Measurements from ENCODE around the gene DCAF4.

DNA sequence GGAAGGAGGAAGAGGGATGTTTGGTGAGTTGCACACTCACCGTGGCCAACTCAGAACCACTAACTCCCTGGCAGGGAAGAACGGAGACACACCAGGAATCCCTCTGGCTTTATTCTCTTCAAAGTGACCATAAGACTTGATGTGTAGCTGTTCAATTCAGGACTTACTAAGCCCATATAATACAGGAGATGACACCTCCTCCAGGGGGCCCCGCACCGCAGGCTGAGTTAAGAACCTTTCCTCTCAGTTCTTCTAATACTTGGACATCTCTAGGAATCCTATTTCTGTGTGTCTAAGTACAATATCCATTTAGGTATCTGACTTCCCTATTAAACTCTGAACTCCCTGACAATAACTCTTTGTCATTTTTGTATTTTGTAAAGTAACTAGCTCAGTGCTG lies 49.5 kb downstream of the DCAF4 start:
- TF ChIP-seq, protein P1, sequence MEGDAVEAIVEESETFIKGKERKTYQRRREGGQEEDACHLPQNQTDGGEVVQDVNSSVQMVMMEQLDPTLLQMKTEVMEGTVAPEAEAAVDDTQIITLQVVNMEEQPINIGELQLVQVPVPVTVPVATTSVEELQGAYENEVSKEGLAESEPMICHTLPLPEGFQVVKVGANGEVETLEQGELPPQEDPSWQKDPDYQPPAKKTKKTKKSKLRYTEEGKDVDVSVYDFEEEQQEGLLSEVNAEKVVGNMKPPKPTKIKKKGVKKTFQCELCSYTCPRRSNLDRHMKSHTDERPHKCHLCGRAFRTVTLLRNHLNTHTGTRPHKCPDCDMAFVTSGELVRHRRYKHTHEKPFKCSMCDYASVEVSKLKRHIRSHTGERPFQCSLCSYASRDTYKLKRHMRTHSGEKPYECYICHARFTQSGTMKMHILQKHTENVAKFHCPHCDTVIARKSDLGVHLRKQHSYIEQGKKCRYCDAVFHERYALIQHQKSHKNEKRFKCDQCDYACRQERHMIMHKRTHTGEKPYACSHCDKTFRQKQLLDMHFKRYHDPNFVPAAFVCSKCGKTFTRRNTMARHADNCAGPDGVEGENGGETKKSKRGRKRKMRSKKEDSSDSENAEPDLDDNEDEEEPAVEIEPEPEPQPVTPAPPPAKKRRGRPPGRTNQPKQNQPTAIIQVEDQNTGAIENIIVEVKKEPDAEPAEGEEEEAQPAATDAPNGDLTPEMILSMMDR (IDR thresholded peaks at IDR 0.05; ENCODE audit: insufficient read depth, low read length), result no peak
- TF ChIP-seq POLR2AphosphoS5 (IDR thresholded peaks at IDR 0.05; ENCODE audit: low read depth), result no peak
- TF ChIP-seq REST (IDR thresholded peaks at IDR 0.05; ENCODE audit: insufficient replicate concordance, low read depth), result no peak
- no peak for TF ChIP-seq GABPA (IDR thresholded peaks at IDR 0.05; ENCODE audit: low read depth)
- no peak for TF ChIP-seq SPI1 (IDR thresholded peaks at IDR 0.05; ENCODE audit: borderline replicate concordance, low read depth)

All from HL-60 (cell line).